Transverse colon (tissue), 4 donors: Measurements from ENCODE around the gene NR4A1. TPM values are rescaled to one million over a fixed set of nuclear protein-coding genes. Genes with fewer than 3 reads are reported as not detected.

Source experiments
- DNase-seq: peaks from one replicate; pipeline ENCODE4 v3.0.0-alpha.2; 2019
- H3K27ac ChIP-seq, 4 donors: fragments of 200-600 bp; sonication (generic); 2 replicates each; pipeline ENCODE4 v1.5.1; 2016 to 2018; ENCODE audit warnings: inconsistent platforms in 4 of 4
- H3K27me3 ChIP-seq: fragments of 200-600 bp; sonication (generic); 2 replicates; pipeline ENCODE4 v1.5.1; 2017; ENCODE audit warnings: inconsistent platforms
- H3K36me3 ChIP-seq, 4 donors: fragments of 200-600 bp; sonication (generic); 2 replicates each; pipeline ENCODE4 v1.5.1; 2017 to 2019; ENCODE audit warnings: inconsistent platforms in 4 of 4
- H3K4me1 ChIP-seq, 4 donors: fragments of 200-600 bp; sonication (generic); 2 replicates each; pipeline ENCODE4 v1.5.1; 2017 to 2020; ENCODE audit warnings: inconsistent platforms in 4 of 4
- H3K4me3 ChIP-seq, 4 donors: fragments of 200-600 bp; sonication (generic); 1 replicate in 1 of 4; 2 replicates in 3 of 4; pipeline versions ENCODE4 v1.5.1 to v1.6.1; 2017 to 2019; ENCODE audit warnings: inconsistent platforms in 4 of 4
- H3K9me3 ChIP-seq, 2 donors: fragments of 200-600 bp; sonication (generic); 2 replicates each; pipeline ENCODE4 v1.5.1; 2017 to 2019; ENCODE audit warnings: inconsistent platforms in 2 of 2
- CTCF ChIP-seq, 5 experiments: fragments of 200-600 bp in 3 of 5; fragments of 450-650 bp in 2 of 5; sonication (generic) in 3 of 5; IDR thresholded peaks; 1 replicate in 2 of 5; 2 replicates in 3 of 5; pipeline ENCODE4 v1.5.1; 2016 to 2017; ENCODE audit warnings: antibody characterized with exemption in 5 of 5, inconsistent platforms in 3 of 5, mild to moderate bottlenecking in 2 of 5, moderate library complexity in 1 of 5
- EP300 ChIP-seq: sonication (generic); formaldehyde crosslinking; IDR thresholded peaks from one replicate; pipeline ENCODE4 v1.6.1; 2017; ENCODE audit warnings: antibody characterized with exemption, low read depth
- POLR2A ChIP-seq: fragments of 450-650 bp; IDR thresholded peaks from one replicate; pipeline ENCODE4 v1.6.1; 2016; ENCODE audit warnings: antibody characterized with exemption, mild to moderate bottlenecking, moderate library complexity
- POLR2AphosphoS5 ChIP-seq, 3 donors: sonication (generic); formaldehyde crosslinking; IDR thresholded peaks; one replicate each; pipeline ENCODE4 v1.6.1; 2016; ENCODE audit warnings: antibody characterized with exemption in 3 of 3
- WGBS, 2 donors: methylation state at CpG; one replicate each; pipeline ENCODE4 v1.1.5; 2018; ENCODE audit warnings: low coverage in 1 of 2; 5-methylcytosine and 5-hydroxymethylcytosine counted together
- in situ Hi-C, 4 donors: fragments of 200-750 bp; cut with MboI; loops; one replicate each; pipeline versions ENCODE4 v1.15.0 to v1.15.1; 2017; ENCODE audit warnings: low sequenced_read_pairs in 3 of 4, low pct_ligation_motif_present in 1 of 4, low pct_unique_long_range_greater_than_20kb in 1 of 4
- intact Hi-C: fragments of 100-400 bp; cut with DNase I; formaldehyde crosslinking; loops from one replicate; pipeline ENCODE4 v1.15.1; 2023; ENCODE audit warnings: low total_unique reads
- total RNA-seq, 4 donors: library from RNA; depleted of rRNA; stranded (reverse); fragments of >200 nt; gene quantifications; one replicate each; pipeline ENCODE4 v1.1.0, GENCODE V29; 2016

The NR4A1 gene
- total RNA-seq, 4 donors from 2014 or later, result 50.7 to 102 (median 76.9) TPM

- Histone ChIP-seq H3K36me3 (peaks cover 0 to 6% (median 1%) of the 10 kb centered on the region in 4 donors), H3K4me3 (peak within 1 kb of the TSS; percentile 83 to 94 (median 89)), H3K27me3 (no peaks in the 10 kb centered on the region), H3K27ac (peak within 1 kb of the TSS; percentile 85 to 91 (median 88)), H3K9me3 (no peaks in the 10 kb centered on the region), H3K4me1 (peaks cover 17 to 21% (median 20%) of the 10 kb centered on the region in 4 donors)
- in situ Hi-C loops, result no loop called here
- TF ChIP-seq POLR2AphosphoS5 (IDR thresholded peaks at IDR 0.05) (peak; percentile 81 to 86 (median 84)), CTCF (IDR thresholded peaks at IDR 0.05) (peak; percentile 48 to 72 (median 54)), EP300 (peak; percentile 42), POLR2A (peak; percentile 77)
- 0% methylated on average over 38 of the region's 60 CpGs; no CpG with 5 or more reads in 1 of the 2 donors for WGBS, 2 donors
- intact Hi-C loops, result loop anchor here (1.0 kb wide), 1 partner anchor 32 kb away; no protein-coding TSS in a partner anchor
- peak; percentile 91 for DNase-seq
Observed at GRCh38 chr12:52069327-52070184, 18.3 kb downstream of the NR4A1 start, which contains the start of gene ATG101. ATG101 (plus strand) TSS chr12:52069978; CDS start chr12:52073651, 3,673 bp downstream.

- no peak for DNase-seq
- peaks cover 17 to 21% (median 20%) of the 10 kb centered on the region in 4 donors for H3K4me1 ChIP-seq
- intact Hi-C loops, result no loop called here
Observed at GRCh38 chr12:52070185-52070925, 19.1 kb downstream of the NR4A1 start.

DNA sequence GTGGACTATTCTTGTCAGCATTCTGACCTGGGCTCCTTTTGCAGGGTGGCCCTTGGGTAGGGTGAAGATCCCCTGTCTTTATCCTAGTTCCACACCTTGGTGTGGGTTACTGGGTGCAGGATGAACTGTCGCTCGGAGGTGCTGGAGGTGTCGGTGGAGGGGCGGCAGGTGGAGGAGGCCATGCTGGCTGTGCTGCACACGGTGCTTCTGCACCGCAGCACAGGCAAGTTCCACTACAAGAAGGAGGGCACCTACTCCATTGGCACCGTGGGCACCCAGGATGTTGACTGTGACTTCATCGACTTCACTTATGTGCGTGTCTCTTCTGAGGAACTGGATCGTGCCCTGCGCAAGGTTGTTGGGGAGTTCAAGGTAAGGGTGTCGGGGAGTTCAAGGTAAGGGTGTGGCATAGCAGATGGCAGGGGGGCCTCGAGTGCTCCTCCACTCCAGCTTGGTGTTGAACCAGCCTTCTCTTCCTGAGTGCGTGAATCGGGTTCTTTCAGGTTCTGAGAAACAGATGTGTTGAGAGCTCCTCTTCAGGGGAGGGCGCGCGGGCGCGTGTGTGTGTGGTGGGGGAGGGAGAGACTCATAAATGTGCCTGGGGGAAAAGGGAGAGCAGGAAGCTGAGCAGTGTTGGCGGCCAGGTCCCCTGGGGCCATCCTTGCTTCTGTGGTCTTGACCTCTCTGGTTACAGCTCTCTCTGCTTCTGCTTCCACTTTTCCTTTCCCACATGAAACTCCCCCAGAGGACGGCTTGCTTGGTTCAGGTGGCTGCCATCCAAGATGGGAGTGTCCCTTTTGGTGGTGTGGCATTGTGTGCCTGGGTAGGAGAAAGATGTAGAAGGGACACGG, 22.5 kb downstream of the NR4A1 start:
- TF ChIP-seq POLR2A (no peak), POLR2AphosphoS5 (IDR thresholded peaks at IDR 0.05) (no peak), CTCF (IDR thresholded peaks at IDR 0.05) (no peak), EP300 (no peak)
- H3K27me3 ChIP-seq, result no peaks in the 10 kb centered on the region
- no peak for DNase-seq
- no peaks in the 10 kb centered on the region for H3K9me3 ChIP-seq
- intact Hi-C loops, result no loop called here
- 36 to 78% methylated on average over 1 to 23 of the region's 23 CpGs for WGBS, 2 donors
- H3K4me1 ChIP-seq, result peaks cover 17 to 21% (median 20%) of the 10 kb centered on the region in 4 donors
- peaks cover 0 to 17% (median 4%) of the 10 kb centered on the region in 4 donors for H3K36me3 ChIP-seq
- in situ Hi-C loops, result no loop called here
- H3K4me3 ChIP-seq, result no peak overlapping the region
- H3K27ac ChIP-seq, result no peak overlapping the region

More at GRCh38 chr12:52070185-52070925, 19.1 kb downstream of the NR4A1 start:
- Histone ChIP-seq H3K36me3 (peaks cover 0 to 9% (median 2%) of the 10 kb centered on the region in 4 donors), H3K9me3 (no peaks in the 10 kb centered on the region), H3K27ac (peak overlapping the region; percentile 85 to 91 (median 88)), H3K27me3 (no peaks in the 10 kb centered on the region), H3K4me3 (peak overlapping the region; percentile 83 to 94 (median 89))
- 4 to 20% methylated on average over 2 to 35 of the region's 37 CpGs for WGBS, 2 donors
- TF ChIP-seq POLR2A (peak; percentile 24), CTCF (IDR thresholded peaks at IDR 0.05) (no peak)
- in situ Hi-C loops, result no loop called here
